ENCODE measurements around the gene TMEM174. TPM values are rescaled to one million over a fixed set of nuclear protein-coding genes. Genes with fewer than 3 reads are reported as not detected.

TMEM174 gene
- not detected for polyA plus RNA-seq (2013, experiment 1 of 2; ENCODE audit: insufficient read length)
- polyA plus RNA-seq (2013, experiment 2 of 2; ENCODE audit: insufficient read length): not detected

- DNase-seq: no peak
Observed at GRCh38 chr5:73172951-73173350, at the start of gene TMEM174. Gene TMEM174, plus strand, starts transcription at chr5:73173193. Its CDS starts 51 bp downstream, at chr5:73173244.

GRCh38 chr5:73125289-73125688 lies 47.7 kb upstream of the TMEM174 start:
- no peak for DNase-seq

GRCh38 chr5:73126381-73126780 lies 46.6 kb upstream of the TMEM174 start:
- DNase-seq: no peak

- DNase-seq: no peak
Observed at GRCh38 chr5:73126957-73127356, 46.0 kb upstream of the TMEM174 start.

GRCh38 chr5:73129143-73129542 lies 43.9 kb upstream of the TMEM174 start:
- no peak for DNase-seq

GRCh38 chr5:73130811-73131210 lies 42.2 kb upstream of the TMEM174 start:
- DNase-seq: no peak

- DNase-seq: no peak
Observed at GRCh38 chr5:73131711-73132425, 41.1 kb upstream of the TMEM174 start.

GRCh38 chr5:73132759-73133158 lies 40.2 kb upstream of the TMEM174 start:
- DNase-seq: no peak

- no peak for DNase-seq
Observed at GRCh38 chr5:73135021-73135420, 38.0 kb upstream of the TMEM174 start.

- DNase-seq: peak; percentile 77
Observed at GRCh38 chr5:73135429-73136054, 37.5 kb upstream of the TMEM174 start.

- DNase-seq: peak; percentile 82
Observed at GRCh38 chr5:73136055-73136562, 36.9 kb upstream of the TMEM174 start.

- no peak for DNase-seq
Observed at GRCh38 chr5:73137563-73138530, 35.1 kb upstream of the TMEM174 start.

GRCh38 chr5:73139485-73139884 lies 33.5 kb upstream of the TMEM174 start:
- no peak for DNase-seq

GRCh38 chr5:73140801-73141200 lies 32.2 kb upstream of the TMEM174 start:
- no peak for DNase-seq

- DNase-seq: no peak
Observed at GRCh38 chr5:73142035-73142434, 31.0 kb upstream of the TMEM174 start.

- DNase-seq: no peak
Observed at GRCh38 chr5:73143716-73144115, 29.3 kb upstream of the TMEM174 start.

- DNase-seq: no peak
Observed at GRCh38 chr5:73149540-73149939, 23.5 kb upstream of the TMEM174 start.

- no peak for DNase-seq
Observed at GRCh38 chr5:73150876-73151275, 22.1 kb upstream of the TMEM174 start.

GRCh38 chr5:73151766-73152410 lies 21.1 kb upstream of the TMEM174 start:
- peak; percentile 55 for DNase-seq

- no peak for DNase-seq
Observed at GRCh38 chr5:73152411-73153388, 20.3 kb upstream of the TMEM174 start.

GRCh38 chr5:73153513-73153912 lies 19.5 kb upstream of the TMEM174 start:
- DNase-seq: no peak

Data from fibroblast of skin of scalp (primary cell).